GM13977 (cell line): Measurements from ENCODE around the gene IL15RA.

ENCODE experiments used
- DNase-seq: peaks from one replicate; pipeline ENCODE4 v3.0.0; 2012; ENCODE audit warnings: low spot score
- in situ Hi-C: fragments of 300-500 bp; cut with MboI; formaldehyde crosslinking; loops from one replicate; pipeline ENCODE4 v1.12.0; 2022; ENCODE audit warnings: low sequenced_read_pairs, low pct_unique_long_range_greater_than_20kb, mixed read lengths, inconsistent platforms; ENCODE audit not compliant: unreplicated experiment
- TF ChIP-seq, protein P1 (sequence below): IDR thresholded peaks from 2 replicates; pipeline ENCODE4 v1.5.1; 2012; ENCODE audit warnings: mild to moderate bottlenecking, control low read depth; ENCODE audit not compliant: insufficient read depth; ENCODE audit errors: extremely low read depth, missing control alignments

Gene IL15RA, protein sequence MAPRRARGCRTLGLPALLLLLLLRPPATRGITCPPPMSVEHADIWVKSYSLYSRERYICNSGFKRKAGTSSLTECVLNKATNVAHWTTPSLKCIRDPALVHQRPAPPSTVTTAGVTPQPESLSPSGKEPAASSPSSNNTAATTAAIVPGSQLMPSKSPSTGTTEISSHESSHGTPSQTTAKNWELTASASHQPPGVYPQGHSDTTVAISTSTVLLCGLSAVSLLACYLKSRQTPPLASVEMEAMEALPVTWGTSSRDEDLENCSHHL

GRCh38 chr10:5977471-5978229 is at the start of gene IL15RA:
Gene IL15RA (minus strand): TSS chr10:5977543. CDS start chr10:5977492, 51 bp downstream.
- in situ Hi-C loops: no loop called here
- peak; percentile 94 for DNase-seq
- TF ChIP-seq, protein P1, sequence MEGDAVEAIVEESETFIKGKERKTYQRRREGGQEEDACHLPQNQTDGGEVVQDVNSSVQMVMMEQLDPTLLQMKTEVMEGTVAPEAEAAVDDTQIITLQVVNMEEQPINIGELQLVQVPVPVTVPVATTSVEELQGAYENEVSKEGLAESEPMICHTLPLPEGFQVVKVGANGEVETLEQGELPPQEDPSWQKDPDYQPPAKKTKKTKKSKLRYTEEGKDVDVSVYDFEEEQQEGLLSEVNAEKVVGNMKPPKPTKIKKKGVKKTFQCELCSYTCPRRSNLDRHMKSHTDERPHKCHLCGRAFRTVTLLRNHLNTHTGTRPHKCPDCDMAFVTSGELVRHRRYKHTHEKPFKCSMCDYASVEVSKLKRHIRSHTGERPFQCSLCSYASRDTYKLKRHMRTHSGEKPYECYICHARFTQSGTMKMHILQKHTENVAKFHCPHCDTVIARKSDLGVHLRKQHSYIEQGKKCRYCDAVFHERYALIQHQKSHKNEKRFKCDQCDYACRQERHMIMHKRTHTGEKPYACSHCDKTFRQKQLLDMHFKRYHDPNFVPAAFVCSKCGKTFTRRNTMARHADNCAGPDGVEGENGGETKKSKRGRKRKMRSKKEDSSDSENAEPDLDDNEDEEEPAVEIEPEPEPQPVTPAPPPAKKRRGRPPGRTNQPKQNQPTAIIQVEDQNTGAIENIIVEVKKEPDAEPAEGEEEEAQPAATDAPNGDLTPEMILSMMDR: peak; percentile 53

DNA sequence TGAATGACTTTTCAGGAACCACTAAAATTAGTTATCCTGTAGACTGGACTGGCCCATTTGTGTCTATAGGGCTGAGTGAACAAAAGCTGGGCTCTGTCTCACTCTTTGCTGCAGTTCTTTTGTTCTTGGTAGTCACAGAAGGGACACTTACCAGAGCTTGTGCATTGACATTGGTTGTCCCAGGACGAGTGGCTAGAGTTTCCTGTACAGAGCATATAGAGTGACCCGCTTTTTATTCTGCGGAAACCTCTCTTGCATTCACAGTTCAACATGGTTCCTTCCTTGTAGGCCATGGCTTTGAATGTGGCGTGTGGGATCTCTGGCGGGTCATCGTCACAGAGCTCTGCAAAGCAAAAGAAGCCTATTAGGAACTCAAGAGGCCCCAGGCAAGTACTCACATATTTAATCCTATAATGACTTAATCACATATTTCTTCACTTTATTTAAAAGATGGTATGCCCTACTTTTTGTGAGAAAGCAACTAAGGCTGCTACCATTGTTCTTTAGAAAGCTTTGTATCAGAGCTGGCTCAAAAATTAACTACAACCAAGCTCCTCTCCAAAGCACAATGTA is 48.4 kb upstream of the IL15RA start:
- TF ChIP-seq, protein P1: no peak
- DNase-seq: no peak
- in situ Hi-C loops: no loop called here

DNA sequence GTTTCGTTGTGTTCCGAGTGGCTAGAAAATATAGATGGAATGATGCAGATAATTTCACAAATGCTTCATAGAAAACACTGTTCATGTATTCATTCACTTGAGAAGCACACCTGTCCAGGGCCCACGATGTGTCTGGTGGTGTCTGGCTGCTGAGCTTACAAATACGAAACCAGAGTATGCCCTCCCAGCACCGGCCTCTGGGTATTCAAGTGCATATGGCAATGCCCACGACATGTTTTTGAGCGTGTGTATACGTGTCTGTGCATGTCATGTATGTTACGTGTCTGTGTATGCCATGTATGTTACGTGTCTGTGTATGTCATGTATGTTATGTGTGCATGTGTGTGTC is 47.0 kb upstream of the IL15RA start:
- no peak for DNase-seq
- in situ Hi-C loops: no loop called here
- TF ChIP-seq, protein P1: no peak

- in situ Hi-C loops: no loop called here
- DNase-seq: no peak
Measured at GRCh38 chr10:6023661-6024333, 46.5 kb upstream of the IL15RA start.

GRCh38 chr10:6022660-6023059 is 45.3 kb upstream of the IL15RA start:
- TF ChIP-seq, protein P1: no peak
- DNase-seq: no peak
- in situ Hi-C loops: no loop called here

More at GRCh38 chr10:6023661-6024333, 46.5 kb upstream of the IL15RA start:
- TF ChIP-seq, protein P1: no peak

- TF ChIP-seq, protein P1: no peak
- no peak for DNase-seq
- in situ Hi-C loops: no loop called here
Measured at GRCh38 chr10:6020826-6021225, 43.5 kb upstream of the IL15RA start.
